GOT3 (cell line): ENCODE data around the gene IL4I1.

Source experiments
- DNase-seq: peaks from one replicate; lab custom pipeline; 2025; ENCODE audit warnings: mixed read lengths; lab: John Stamatoyannopoulos, UW

IL4I1 gene

GRCh38 chr19:49924004-49924880, 27.6 kb upstream of the IL4I1 start:
- no peak for DNase-seq

- no peak for DNase-seq
Measured at GRCh38 chr19:49923055-49924003, 26.6 kb upstream of the IL4I1 start.

- DNase-seq: no peak
Measured at GRCh38 chr19:49921871-49922795, 25.4 kb upstream of the IL4I1 start.

- DNase-seq: no peak
Measured at GRCh38 chr19:49920624-49921363, 24.1 kb upstream of the IL4I1 start.

- no peak for DNase-seq
Measured at GRCh38 chr19:49918089-49918488, 21.4 kb upstream of the IL4I1 start.

- no peak for DNase-seq
Measured at GRCh38 chr19:49916839-49917733, 20.4 kb upstream of the IL4I1 start.

- DNase-seq: no peak
Measured at GRCh38 chr19:49915271-49915670, 18.6 kb upstream of the IL4I1 start.

- no peak for DNase-seq
Measured at GRCh38 chr19:49913720-49914119, 17.0 kb upstream of the IL4I1 start.

- DNase-seq: no peak
Measured at GRCh38 chr19:49912965-49913685, 16.4 kb upstream of the IL4I1 start.

GRCh38 chr19:49911381-49912145, 14.9 kb upstream of the IL4I1 start:
- DNase-seq: no peak

GRCh38 chr19:49910179-49910578, 13.5 kb upstream of the IL4I1 start:
- no peak for DNase-seq

GRCh38 chr19:49908480-49909420, 12.1 kb upstream of the IL4I1 start:
- DNase-seq: no peak

- DNase-seq: no peak
Measured at GRCh38 chr19:49907745-49908446, 11.2 kb upstream of the IL4I1 start.

- DNase-seq: no peak
Measured at GRCh38 chr19:49906879-49907564, 10.3 kb upstream of the IL4I1 start.

- no peak for DNase-seq
Measured at GRCh38 chr19:49904136-49904535, 7.4 kb upstream of the IL4I1 start.
